Mesenchymal stem cell (in vitro differentiated cells and primary cell): Measurements from ENCODE around the gene ZIC1.

Source experiments
- DNase-seq: peaks from one replicate; pipeline ENCODE4 v3.0.0-alpha.2; 2013
- H2AFZ ChIP-seq: one replicate; pipeline ENCODE4 v1.6.1; 2013; ENCODE audit warnings: low read depth, mild to moderate bottlenecking, control low read depth, inconsistent platforms, low read length, moderate library complexity
- H2AK5ac ChIP-seq: 2 replicates; pipeline ENCODE4 v1.6.1; 2013; ENCODE audit warnings: low read length, moderate library complexity, mild to moderate bottlenecking, inconsistent platforms; ENCODE audit not compliant: severe bottlenecking
- H2BK120ac ChIP-seq: one replicate; pipeline ENCODE4 v1.6.1; 2013; ENCODE audit warnings: low read depth, mild to moderate bottlenecking, inconsistent platforms, low read length, moderate library complexity
- H2BK12ac ChIP-seq, 2 experiments: one replicate each; pipeline ENCODE4 v1.6.1; 2013; ENCODE audit warnings: inconsistent platforms in 2 of 2, low read length in 2 of 2, mild to moderate bottlenecking in 2 of 2, moderate library complexity in 2 of 2, control low read depth in 1 of 2
- H2BK15ac ChIP-seq: one replicate; pipeline ENCODE4 v1.6.1; 2013; ENCODE audit warnings: mild to moderate bottlenecking, low read depth, inconsistent platforms; ENCODE audit not compliant: poor library complexity, severe bottlenecking
- H2BK5ac ChIP-seq: 2 replicates; pipeline ENCODE4 v1.6.1; 2013; ENCODE audit warnings: low read depth, mild to moderate bottlenecking, low read length, control low read depth, inconsistent platforms; ENCODE audit not compliant: poor library complexity, severe bottlenecking
- H3K14ac ChIP-seq, 2 experiments: one replicate each; pipeline ENCODE4 v1.6.1; 2013; ENCODE audit warnings: inconsistent platforms in 2 of 2, low read length in 2 of 2, control low read depth in 1 of 2, mild to moderate bottlenecking in 1 of 2, moderate library complexity in 1 of 2
- H3K18ac ChIP-seq, 2 experiments: one replicate each; pipeline ENCODE4 v1.6.1; 2013; ENCODE audit warnings: inconsistent platforms in 2 of 2, low read length in 2 of 2, control low read depth in 1 of 2, low read depth in 1 of 2, mild to moderate bottlenecking in 1 of 2
- H3K23ac ChIP-seq, 2 experiments: one replicate each; pipeline ENCODE4 v1.6.1; 2013; ENCODE audit warnings: inconsistent platforms in 2 of 2, low read length in 2 of 2, mild to moderate bottlenecking in 2 of 2, moderate library complexity in 2 of 2, control low read depth in 1 of 2
- H3K27ac ChIP-seq: 2 replicates; pipeline ENCODE4 v1.5.1; 2013; ENCODE audit warnings: mild to moderate bottlenecking, moderate library complexity, low read length, control low read depth, inconsistent platforms; ENCODE audit not compliant: poor library complexity, severe bottlenecking
- H3K27me3 ChIP-seq, 2 experiments: 2 replicates each; pipeline versions ENCODE4 v1.6.1 to v1.7.0; 2013; ENCODE audit warnings: low read length in 2 of 2, mild to moderate bottlenecking in 2 of 2, moderate library complexity in 2 of 2, control low read depth in 1 of 2, inconsistent platforms in 1 of 2; ENCODE audit not compliant: control insufficient read depth in 1 of 2, insufficient read depth in 1 of 2
- H3K36me3 ChIP-seq, 2 experiments: 2 replicates each; pipeline versions ENCODE4 v1.6.1 to v1.7.0; 2013; ENCODE audit warnings: low read length in 2 of 2, control low read depth in 1 of 2, inconsistent platforms in 1 of 2, low read depth in 1 of 2, mild to moderate bottlenecking in 1 of 2; ENCODE audit not compliant: insufficient read depth in 2 of 2, control insufficient read depth in 1 of 2
- H3K4ac ChIP-seq, 2 experiments: one replicate each; pipeline ENCODE4 v1.6.1; 2013; ENCODE audit warnings: inconsistent platforms in 2 of 2, low read length in 2 of 2, mild to moderate bottlenecking in 2 of 2, moderate library complexity in 2 of 2, control low read depth in 1 of 2, low read depth in 1 of 2
- H3K4me1 ChIP-seq: 2 replicates; pipeline ENCODE4 v1.6.1; 2013; ENCODE audit warnings: low read depth, low read length, control low read depth; ENCODE audit not compliant: control insufficient read depth, insufficient read depth
- H3K4me2 ChIP-seq: 2 replicates; pipeline ENCODE4 v1.6.1; 2013; ENCODE audit warnings: low read length, mild to moderate bottlenecking, inconsistent platforms; ENCODE audit not compliant: poor library complexity, severe bottlenecking
- H3K4me3 ChIP-seq, 2 experiments: 2 replicates each; pipeline versions ENCODE4 v1.5.1 to v1.7.0; 2013; ENCODE audit warnings: low read length in 2 of 2, mild to moderate bottlenecking in 2 of 2, control low read depth in 1 of 2, low read depth in 1 of 2; ENCODE audit not compliant: insufficient read depth in 1 of 2
- H3K79me1 ChIP-seq: replicated peaks from 2 replicates; pipeline ENCODE4 v1.6.1; 2013; ENCODE audit warnings: mild to moderate bottlenecking, control low read depth, low read length, inconsistent platforms; ENCODE audit not compliant: poor library complexity, severe bottlenecking
- H3K9ac ChIP-seq: 2 replicates; pipeline ENCODE4 v1.7.0; 2013; ENCODE audit warnings: mild to moderate bottlenecking, low read length, moderate library complexity
- H3K9me3 ChIP-seq: 2 replicates; pipeline ENCODE4 v1.7.0; 2013; ENCODE audit warnings: mild to moderate bottlenecking, low read length; ENCODE audit not compliant: control insufficient read depth
- H4K8ac ChIP-seq: one replicate; pipeline ENCODE4 v1.6.1; 2013; ENCODE audit warnings: inconsistent platforms, mild to moderate bottlenecking, low read length, moderate library complexity
- H4K91ac ChIP-seq: one replicate; pipeline ENCODE4 v1.6.1; 2013; ENCODE audit warnings: mild to moderate bottlenecking, low read length, inconsistent platforms
- WGBS: methylation state at CpG from one replicate; pipeline ENCODE4 v1.1.7; 2013; ENCODE audit warnings: mixed read lengths; 5-methylcytosine and 5-hydroxymethylcytosine counted together

The ZIC1 gene

GRCh38 chr3:147370349-147370748 is 38.8 kb upstream of the ZIC1 start:
- Histone ChIP-seq H4K91ac (no peak overlapping the region), H3K79me1 (no peaks in the 10 kb centered on the region), H3K14ac (no peak overlapping the region), H2AK5ac (no peak overlapping the region), H3K4ac (no peak overlapping the region), H2BK12ac (no peak overlapping the region), H3K27ac (no peak overlapping the region), H3K9ac (no peak overlapping the region), H2AFZ (no peak overlapping the region), H3K4me2 (peak overlapping the region; percentile 4), H3K23ac (no peak overlapping the region), H2BK5ac (no peak overlapping the region), H2BK15ac (no peak overlapping the region), H3K9me3 (peaks cover 8% of the 10 kb centered on the region), H2BK120ac (no peak overlapping the region), H3K4me3 (peak overlapping the region in 1 of 2 experiments; percentile 30), H3K36me3 (no peaks in the 10 kb centered on the region), H4K8ac (no peak overlapping the region), H3K27me3 (peaks cover 85 to 99% of the 10 kb centered on the region in 2 experiments), H3K4me1 (peaks cover 3% of the 10 kb centered on the region), H3K18ac (no peak overlapping the region)
- no peak for DNase-seq
- WGBS, result 2% methylated on average over 15 of the region's 19 CpGs

GRCh38 chr3:147371140-147371539 is 38.0 kb upstream of the ZIC1 start:
- Histone ChIP-seq H3K4me2 (no peak overlapping the region), H3K18ac (no peak overlapping the region)

GRCh38 chr3:147371771-147372340 is 37.3 kb upstream of the ZIC1 start:
- Histone ChIP-seq H3K36me3 (no peaks in the 10 kb centered on the region), H4K8ac (no peak overlapping the region), H3K18ac (no peak overlapping the region), H3K4me2 (no peak overlapping the region), H2BK5ac (no peak overlapping the region), H3K23ac (no peak overlapping the region), H3K79me1 (no peaks in the 10 kb centered on the region), H3K27me3 (peaks cover 80 to 99% of the 10 kb centered on the region in 2 experiments), H3K4me3 (no peak overlapping the region), H4K91ac (no peak overlapping the region), H3K27ac (no peak overlapping the region), H3K4me1 (peaks cover 3% of the 10 kb centered on the region), H3K9me3 (peaks cover 8% of the 10 kb centered on the region), H2BK120ac (no peak overlapping the region), H2AFZ (no peak overlapping the region), H2BK15ac (no peak overlapping the region), H3K9ac (no peak overlapping the region), H3K4ac (no peak overlapping the region), H2AK5ac (no peak overlapping the region), H3K14ac (no peak overlapping the region), H2BK12ac (no peak overlapping the region)
- WGBS, result 6% methylated on average over 2 of the region's 7 CpGs
- DNase-seq, result no peak

More at GRCh38 chr3:147371140-147371539, 38.0 kb upstream of the ZIC1 start:
- Histone ChIP-seq H3K4me3 (no peak overlapping the region), H3K27me3 (peaks cover 80 to 99% of the 10 kb centered on the region in 2 experiments), H3K36me3 (no peaks in the 10 kb centered on the region), H2BK5ac (no peak overlapping the region), H4K91ac (no peak overlapping the region), H2BK120ac (no peak overlapping the region), H4K8ac (no peak overlapping the region), H3K23ac (no peak overlapping the region), H3K4ac (no peak overlapping the region), H2AK5ac (no peak overlapping the region), H3K9ac (no peak overlapping the region), H3K27ac (no peak overlapping the region), H3K9me3 (peaks cover 8% of the 10 kb centered on the region), H2BK12ac (no peak overlapping the region), H2AFZ (no peak overlapping the region), H3K79me1 (no peaks in the 10 kb centered on the region), H3K4me1 (peaks cover 3% of the 10 kb centered on the region), H3K14ac (no peak overlapping the region), H2BK15ac (no peak overlapping the region)
- DNase-seq, result no peak
- 2% methylated on average over 12 of the region's 12 CpGs for WGBS

GRCh38 chr3:147372525-147373027 is 36.6 kb upstream of the ZIC1 start:
- H3K4me2 ChIP-seq, result no peak overlapping the region

More at GRCh38 chr3:147372525-147373027, 36.6 kb upstream of the ZIC1 start:
- no peak overlapping the region for H3K27ac ChIP-seq
- H2BK5ac ChIP-seq, result no peak overlapping the region
- no peak overlapping the region for H3K18ac ChIP-seq
- H2BK15ac ChIP-seq, result no peak overlapping the region
- WGBS, result 2% methylated on average over 11 of the region's 17 CpGs
- peaks cover 3% of the 10 kb centered on the region for H3K4me1 ChIP-seq
- H2AFZ ChIP-seq, result no peak overlapping the region
- no peak overlapping the region for H3K4ac ChIP-seq
- no peak overlapping the region for H3K23ac ChIP-seq
- H3K9ac ChIP-seq, result no peak overlapping the region
- H3K27me3 ChIP-seq, result peaks cover 85 to 99% of the 10 kb centered on the region in 2 experiments
- no peaks in the 10 kb centered on the region for H3K79me1 ChIP-seq
- no peak overlapping the region for H2AK5ac ChIP-seq
- peaks cover 8% of the 10 kb centered on the region for H3K9me3 ChIP-seq
- DNase-seq, result no peak
- H4K91ac ChIP-seq, result no peak overlapping the region
- no peak overlapping the region for H2BK12ac ChIP-seq
- no peak overlapping the region for H2BK120ac ChIP-seq
- no peaks in the 10 kb centered on the region for H3K36me3 ChIP-seq
- H3K14ac ChIP-seq, result no peak overlapping the region
- H4K8ac ChIP-seq, result no peak overlapping the region
- no peak overlapping the region for H3K4me3 ChIP-seq
